HepG2 (cell line): Measurements from ENCODE around the gene FMNL2. TPM values are rescaled to one million over a fixed set of nuclear protein-coding genes. Genes with fewer than 3 reads are reported as not detected.
A peak's percentile ranks its signal among the peaks of the same experiment; 100 is the strongest.

ENCODE experiments used
- ATAC-seq: fragments of 200-7000 bp; cut with Tn5 transposase; 3 replicates; pipeline ENCODE4 v1.9.1; 2020; ENCODE audit warnings: mild to moderate bottlenecking, moderate library complexity
- BruUV-seq: library from RNA; stranded (reverse); fragments of 400-500 nt; replicated peaks from 2 replicates; lab custom pipeline; 2021; lab: Mats Ljungman, UMichigan
- CTCF ChIA-PET: fragments of 300-600 bp; formaldehyde crosslinking; extraction: SDS; loops from one replicate; lab custom pipeline; 2021; ENCODE audit warnings: low total read pairs, inconsistent platforms, low intra/inter-chr PET ratio; lab: Yijun Ruan, JAX
- POLR2A ChIA-PET: fragments of 350-600 bp; sonication (Branson Sonifier 250); formaldehyde crosslinking; loops from one replicate; lab custom pipeline; 2020; ENCODE audit warnings: antibody characterized with exemption, inconsistent platforms; lab: Yijun Ruan, JAX
- DNase-seq: peaks from one replicate; pipeline ENCODE4 v3.0.0-alpha.2; 2015; ENCODE audit warnings: low spot score
- FAIRE-seq: peaks from 3 replicates; lab custom pipeline; 2011; peaks lifted over from hg19 to GRCh38; lab: Jason Lieb, UNC
- H2AFZ ChIP-seq: one replicate; pipeline ENCODE4 v1.6.1; 2011; ENCODE audit warnings: low read length, inconsistent platforms
- H3K27ac ChIP-seq: fragments of 300-600 bp; 3 replicates; pipeline ENCODE4 v1.8.0; 2011; ENCODE audit warnings: mixed run types, mild to moderate bottlenecking, mixed read lengths, low read length, inconsistent platforms; ENCODE audit not compliant: insufficient read depth; ENCODE audit errors: extremely low read length
- H3K27me3 ChIP-seq, 2 experiments: fragments of 200-600 bp in 1 of 2; 2 replicates in 1 of 2; 3 replicates in 1 of 2; pipeline versions ENCODE4 v1.6.0 to v1.8.0; 2011; ENCODE audit warnings: low read length in 2 of 2, mild to moderate bottlenecking in 2 of 2, moderate library complexity in 2 of 2, inconsistent platforms in 1 of 2; ENCODE audit not compliant: insufficient read depth in 2 of 2, control insufficient read depth in 1 of 2
- H3K36me3 ChIP-seq, 2 experiments: fragments of 200-600 bp in 1 of 2; replicated peaks in 1 of 2; 2 replicates in 1 of 2; 3 replicates in 1 of 2; pipeline versions ENCODE4 v1.5.1 to v1.8.0; 2011; ENCODE audit warnings: low read length in 2 of 2, inconsistent platforms in 1 of 2; ENCODE audit not compliant: insufficient read depth in 2 of 2, control insufficient read depth in 1 of 2
- H3K4me1 ChIP-seq: 2 replicates; pipeline ENCODE4 v1.5.1; 2012; ENCODE audit warnings: low read length, inconsistent platforms; ENCODE audit not compliant: insufficient read depth
- H3K4me2 ChIP-seq: 2 replicates; pipeline ENCODE4 v1.6.0; 2011; ENCODE audit warnings: low read depth, low read length, inconsistent platforms
- H3K4me3 ChIP-seq, 3 experiments: fragments of 200-600 bp in 1 of 3; sonication (generic), shearing (Covaris generic) in 1 of 3; replicated peaks in 1 of 3; 2 replicates each; pipeline ENCODE4 v1.5.1; 2011 to 2016; ENCODE audit warnings: low read length in 3 of 3, inconsistent platforms in 2 of 3, low read depth in 2 of 3, mild to moderate bottlenecking in 2 of 3, control low read depth in 1 of 3, mixed read lengths in 1 of 3; ENCODE audit not compliant: insufficient read depth in 1 of 3
- H3K79me2 ChIP-seq: one replicate; pipeline ENCODE4 v1.6.1; 2011; ENCODE audit warnings: low read length, inconsistent platforms; ENCODE audit not compliant: insufficient read depth
- H3K9ac ChIP-seq: 2 replicates; pipeline ENCODE4 v1.6.0; 2011; ENCODE audit warnings: mild to moderate bottlenecking, low read depth, low read length, inconsistent platforms; ENCODE audit not compliant: insufficient read depth
- H3K9me3 ChIP-seq: 2 replicates; pipeline ENCODE4 v1.5.1; 2012; ENCODE audit warnings: mild to moderate bottlenecking, low read length
- H4K20me1 ChIP-seq: 2 replicates; pipeline ENCODE4 v1.6.0; 2011; ENCODE audit warnings: inconsistent platforms, mild to moderate bottlenecking, low read length, moderate library complexity; ENCODE audit not compliant: insufficient read depth
- FLYWCH1 ChIP-seq: sonication (generic); formaldehyde crosslinking; IDR thresholded peaks from 2 replicates; pipeline ENCODE4 v1.8.1; 2023; ENCODE audit warnings: mild to moderate bottlenecking, missing genetic modification reagents
- HNF4G ChIP-seq, 2 experiments: sonication (generic) in 1 of 2; formaldehyde crosslinking in 1 of 2; IDR thresholded peaks; 2 replicates each; pipeline versions ENCODE4 v1.4.0 to v1.6.1; 2011 to 2020; ENCODE audit warnings: borderline replicate concordance in 2 of 2, low read depth in 2 of 2, mild to moderate bottlenecking in 2 of 2, low read length in 1 of 2, missing genetic modification reagents in 1 of 2, moderate library complexity in 1 of 2
- ZNF335 ChIP-seq: sonication (generic); formaldehyde crosslinking; IDR thresholded peaks from 2 replicates; pipeline ENCODE4 v1.4.0; 2020; ENCODE audit warnings: missing genetic modification reagents
- ZNF770 ChIP-seq: sonication (generic); formaldehyde crosslinking; IDR thresholded peaks from 2 replicates; pipeline ENCODE4 v1.5.0; 2020; ENCODE audit warnings: mild to moderate bottlenecking, missing genetic modification reagents
- WGBS: methylation state at CpG from one replicate; pipeline ENCODE4 v1.1.6; 2017; ENCODE audit warnings: low lambda C conversion rate; 5-methylcytosine and 5-hydroxymethylcytosine counted together
- in situ Hi-C: cut with HindIII; loops from 2 replicates; pipeline ENCODE4 v1.10.0; 2017; ENCODE audit warnings: low pct_unique_long_range_greater_than_20kb; ENCODE audit not compliant: extremely low pct_ligation_motif_present
- intact Hi-C: fragments of 100-400 bp; cut with micrococcal nuclease; formaldehyde crosslinking; loops from one replicate; pipeline ENCODE4 v1.10.0; 2022; ENCODE audit not compliant: unreplicated experiment
- polyA plus RNA-seq, 8 experiments: library from polyadenylated mRNA; depleted of rRNA in 3 of 8; stranded (reverse) in 7 of 8; unstranded in 1 of 8; fragments of >200 nt; fragmentation: Illumina TruSeq in 4 of 8; extraction: Trizol in 4 of 8; gene quantifications; 2 replicates each; pipeline versions ENCODE4 v1.2.1 to v1.2.3, GENCODE V29; 2011 to 2016; ENCODE audit warnings: low read depth in 4 of 8, missing spikeins in 1 of 8, mixed read lengths in 1 of 8; ENCODE audit not compliant: insufficient read depth in 1 of 8
- total RNA-seq, 5 experiments: library from RNA; depleted of rRNA; stranded (reverse); fragments of >200 nt; fragmentation: Illumina TruSeq; extraction: Trizol; gene quantifications; 2 replicates each; pipeline ENCODE4 v1.2.3, GENCODE V29; 2016; ENCODE audit warnings: low read depth in 1 of 5
- TF ChIP-seq, protein P1 (sequence below): IDR thresholded peaks from 2 replicates; pipeline ENCODE4 v1.6.1; 2016
- TF ChIP-seq, protein P2 (sequence below): IDR thresholded peaks from 2 replicates; pipeline ENCODE4 v1.6.1; 2016
- TF ChIP-seq, protein P3 (sequence below): sonication (generic); formaldehyde crosslinking; IDR thresholded peaks from 2 replicates; pipeline ENCODE4 v1.5.1; 2020; ENCODE audit warnings: mild to moderate bottlenecking, missing genetic modification reagents, moderate library complexity
- TF ChIP-seq, protein P4 (sequence below): sonication (generic); formaldehyde crosslinking; IDR thresholded peaks from 2 replicates; pipeline ENCODE4 v1.4.0; 2020; ENCODE audit warnings: missing genetic modification reagents
- TF ChIP-seq, protein P5 (sequence below): sonication (generic); formaldehyde crosslinking; IDR thresholded peaks from 2 replicates; pipeline ENCODE4 v1.5.0; 2020; ENCODE audit warnings: missing genetic modification reagents
- TF ChIP-seq, protein P6 (sequence below): sonication (generic); formaldehyde crosslinking; IDR thresholded peaks from 2 replicates; pipeline ENCODE4 v1.4.0; 2020; ENCODE audit warnings: missing genetic modification reagents

FMNL2 gene
- total and polyA plus RNA-seq, 2 of the 13 experiments (the other 11 are each of a cell fraction or from before 2014, with no cell fraction given): 66.5 to 67.7 TPM

- Histone ChIP-seq H3K27ac (peak overlapping the region; percentile 88), H3K4me2 (peak overlapping the region; percentile 92), H3K36me3 (peaks cover 5 to 25% of the 10 kb centered on the region in 2 experiments; a peak in 3 of 5 replicates), H3K79me2 (peaks cover 92% of the 10 kb centered on the region), H3K9me3 (no peaks in the 10 kb centered on the region), H3K4me3 (peak overlapping the region; percentile 3 to 54 (median 29); a peak in 3 of 6 replicates), H3K9ac (peak overlapping the region; percentile 68), H3K27me3 (no peaks in the 10 kb centered on the region), H3K4me1 (peaks cover 91% of the 10 kb centered on the region), H4K20me1 (0 out of 2 replicates have a peak, but pooled peaks cover 3% of the 10 kb centered on the region), H2AFZ (no peak overlapping the region)
- ChIA-PET CTCF (no interaction called here), POLR2A (interaction anchor here (0.7 to 1.9 kb wide), 5 partner anchors 9 to 136 kb away, joined by 3 to 8 read pairs (median 8); partner anchors contain the start of gene FMNL2)
- WGBS: 6% methylated on average over 5 of the region's 5 CpGs
- DNase-seq (peak; percentile 98), ATAC-seq (peak; percentile 99), FAIRE-seq (peak; percentile 87)
- intact Hi-C loops: loop anchor here (2.0 to 5.0 kb wide), 3 partner anchors 13 to 77 kb away; no protein-coding TSS in a partner anchor
- in situ Hi-C loops: no loop called here
- BruUV-seq: no TSS peak
- no peak for TF ChIP-seq FLYWCH1 (CRISPR knock-in tag)
- TF ChIP-seq, protein P1, sequence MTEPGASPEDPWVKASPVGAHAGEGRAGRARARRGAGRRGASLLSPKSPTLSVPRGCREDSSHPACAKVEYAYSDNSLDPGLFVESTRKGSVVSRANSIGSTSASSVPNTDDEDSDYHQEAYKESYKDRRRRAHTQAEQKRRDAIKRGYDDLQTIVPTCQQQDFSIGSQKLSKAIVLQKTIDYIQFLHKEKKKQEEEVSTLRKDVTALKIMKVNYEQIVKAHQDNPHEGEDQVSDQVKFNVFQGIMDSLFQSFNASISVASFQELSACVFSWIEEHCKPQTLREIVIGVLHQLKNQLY (CRISPR knock-in tag): 0 out of 2 replicates have a peak, but pooled peaks have one; percentile 40
- TF ChIP-seq, protein P2, sequence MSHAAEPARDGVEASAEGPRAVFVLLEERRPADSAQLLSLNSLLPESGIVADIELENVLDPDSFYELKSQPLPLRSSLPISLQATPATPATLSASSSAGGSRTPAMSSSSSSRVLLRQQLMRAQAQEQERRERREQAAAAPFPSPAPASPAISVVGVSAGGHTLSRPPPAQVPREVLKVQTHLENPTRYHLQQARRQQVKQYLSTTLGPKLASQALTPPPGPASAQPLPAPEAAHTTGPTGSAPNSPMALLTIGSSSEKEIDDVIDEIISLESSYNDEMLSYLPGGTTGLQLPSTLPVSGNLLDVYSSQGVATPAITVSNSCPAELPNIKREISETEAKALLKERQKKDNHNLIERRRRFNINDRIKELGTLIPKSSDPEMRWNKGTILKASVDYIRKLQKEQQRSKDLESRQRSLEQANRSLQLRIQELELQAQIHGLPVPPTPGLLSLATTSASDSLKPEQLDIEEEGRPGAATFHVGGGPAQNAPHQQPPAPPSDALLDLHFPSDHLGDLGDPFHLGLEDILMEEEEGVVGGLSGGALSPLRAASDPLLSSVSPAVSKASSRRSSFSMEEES (CRISPR knock-in tag): peak; percentile 72
- peak; percentile 51; the same call in 1 of the 2 replicates for TF ChIP-seq ZNF770 (CRISPR knock-in tag)
- TF ChIP-seq, protein P3, sequence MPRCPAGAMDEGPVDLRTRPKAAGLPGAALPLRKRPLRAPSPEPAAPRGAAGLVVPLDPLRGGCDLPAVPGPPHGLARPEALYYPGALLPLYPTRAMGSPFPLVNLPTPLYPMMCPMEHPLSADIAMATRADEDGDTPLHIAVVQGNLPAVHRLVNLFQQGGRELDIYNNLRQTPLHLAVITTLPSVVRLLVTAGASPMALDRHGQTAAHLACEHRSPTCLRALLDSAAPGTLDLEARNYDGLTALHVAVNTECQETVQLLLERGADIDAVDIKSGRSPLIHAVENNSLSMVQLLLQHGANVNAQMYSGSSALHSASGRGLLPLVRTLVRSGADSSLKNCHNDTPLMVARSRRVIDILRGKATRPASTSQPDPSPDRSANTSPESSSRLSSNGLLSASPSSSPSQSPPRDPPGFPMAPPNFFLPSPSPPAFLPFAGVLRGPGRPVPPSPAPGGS (CRISPR knock-in tag): 0 out of 2 replicates have a peak, but pooled peaks have one; percentile 23
- no peak for TF ChIP-seq HNF4G (IDR thresholded peaks at IDR 0.05; ENCODE audit: borderline replicate concordance, low read depth, low read length)
- no peak for TF ChIP-seq HNF4G (CRISPR knock-in tag; IDR thresholded peaks at IDR 0.05; ENCODE audit: borderline replicate concordance, low read depth)
- TF ChIP-seq, protein P4, sequence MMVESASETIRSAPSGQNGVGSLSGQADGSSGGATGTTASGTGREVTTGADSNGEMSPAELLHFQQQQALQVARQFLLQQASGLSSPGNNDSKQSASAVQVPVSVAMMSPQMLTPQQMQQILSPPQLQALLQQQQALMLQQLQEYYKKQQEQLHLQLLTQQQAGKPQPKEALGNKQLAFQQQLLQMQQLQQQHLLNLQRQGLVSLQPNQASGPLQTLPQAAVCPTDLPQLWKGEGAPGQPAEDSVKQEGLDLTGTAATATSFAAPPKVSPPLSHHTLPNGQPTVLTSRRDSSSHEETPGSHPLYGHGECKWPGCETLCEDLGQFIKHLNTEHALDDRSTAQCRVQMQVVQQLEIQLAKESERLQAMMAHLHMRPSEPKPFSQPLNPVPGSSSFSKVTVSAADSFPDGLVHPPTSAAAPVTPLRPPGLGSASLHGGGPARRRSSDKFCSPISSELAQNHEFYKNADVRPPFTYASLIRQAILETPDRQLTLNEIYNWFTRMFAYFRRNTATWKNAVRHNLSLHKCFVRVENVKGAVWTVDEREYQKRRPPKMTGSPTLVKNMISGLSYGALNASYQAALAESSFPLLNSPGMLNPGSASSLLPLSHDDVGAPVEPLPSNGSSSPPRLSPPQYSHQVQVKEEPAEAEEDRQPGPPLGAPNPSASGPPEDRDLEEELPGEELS (CRISPR knock-in tag): peak; percentile 65
- TF ChIP-seq, protein P5, sequence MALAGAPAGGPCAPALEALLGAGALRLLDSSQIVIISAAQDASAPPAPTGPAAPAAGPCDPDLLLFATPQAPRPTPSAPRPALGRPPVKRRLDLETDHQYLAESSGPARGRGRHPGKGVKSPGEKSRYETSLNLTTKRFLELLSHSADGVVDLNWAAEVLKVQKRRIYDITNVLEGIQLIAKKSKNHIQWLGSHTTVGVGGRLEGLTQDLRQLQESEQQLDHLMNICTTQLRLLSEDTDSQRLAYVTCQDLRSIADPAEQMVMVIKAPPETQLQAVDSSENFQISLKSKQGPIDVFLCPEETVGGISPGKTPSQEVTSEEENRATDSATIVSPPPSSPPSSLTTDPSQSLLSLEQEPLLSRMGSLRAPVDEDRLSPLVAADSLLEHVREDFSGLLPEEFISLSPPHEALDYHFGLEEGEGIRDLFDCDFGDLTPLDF (CRISPR knock-in tag): no peak
- TF ChIP-seq, protein P6, sequence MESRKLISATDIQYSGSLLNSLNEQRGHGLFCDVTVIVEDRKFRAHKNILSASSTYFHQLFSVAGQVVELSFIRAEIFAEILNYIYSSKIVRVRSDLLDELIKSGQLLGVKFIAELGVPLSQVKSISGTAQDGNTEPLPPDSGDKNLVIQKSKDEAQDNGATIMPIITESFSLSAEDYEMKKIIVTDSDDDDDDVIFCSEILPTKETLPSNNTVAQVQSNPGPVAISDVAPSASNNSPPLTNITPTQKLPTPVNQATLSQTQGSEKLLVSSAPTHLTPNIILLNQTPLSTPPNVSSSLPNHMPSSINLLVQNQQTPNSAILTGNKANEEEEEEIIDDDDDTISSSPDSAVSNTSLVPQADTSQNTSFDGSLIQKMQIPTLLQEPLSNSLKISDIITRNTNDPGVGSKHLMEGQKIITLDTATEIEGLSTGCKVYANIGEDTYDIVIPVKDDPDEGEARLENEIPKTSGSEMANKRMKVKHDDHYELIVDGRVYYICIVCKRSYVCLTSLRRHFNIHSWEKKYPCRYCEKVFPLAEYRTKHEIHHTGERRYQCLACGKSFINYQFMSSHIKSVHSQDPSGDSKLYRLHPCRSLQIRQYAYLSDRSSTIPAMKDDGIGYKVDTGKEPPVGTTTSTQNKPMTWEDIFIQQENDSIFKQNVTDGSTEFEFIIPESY: peak; percentile 20; the same call in 1 of the 2 replicates
- TF ChIP-seq ZNF335: peak; percentile 77; the same call in 1 of the 2 replicates
Observed at GRCh38 chr2:152350155-152350679, 15.2 kb downstream of the FMNL2 start.
